HL-60 (cell line): Measurements from ENCODE around the gene USP27X.

Experiments used
- DNase-seq, 2 experiments: peaks; one replicate each; pipeline ENCODE4 v3.0.0-alpha.2; 2010 to 2020; ENCODE audit warnings: low read depth in 1 of 2, low spot score in 1 of 2
- H3K27ac ChIP-seq: fragments of 250-450 bp; sonication (Bioruptor Pico); replicated peaks from 2 replicates; pipeline ENCODE4 v1.5.1; 2020; ENCODE audit warnings: mild to moderate bottlenecking, moderate library complexity
- H3K27me3 ChIP-seq: fragments of 250-450 bp; sonication (Bioruptor Pico); 2 replicates; pipeline ENCODE4 v1.5.1; 2021; ENCODE audit warnings: mild to moderate bottlenecking, moderate library complexity; ENCODE audit not compliant: insufficient read depth, poor library complexity, severe bottlenecking
- H3K4me3 ChIP-seq: replicated peaks from 2 replicates; pipeline ENCODE4 v1.5.1; 2011; ENCODE audit warnings: mild to moderate bottlenecking, control low read depth, low read length; ENCODE audit not compliant: insufficient read depth
- GABPA ChIP-seq: IDR thresholded peaks from 2 replicates; pipeline ENCODE4 v1.6.1; 2012; ENCODE audit warnings: low read depth
- POLR2AphosphoS5 ChIP-seq: IDR thresholded peaks from 2 replicates; pipeline ENCODE4 v1.6.1; 2012; ENCODE audit warnings: low read depth
- SPI1 ChIP-seq: IDR thresholded peaks from 2 replicates; pipeline ENCODE4 v1.6.1; 2012; ENCODE audit warnings: low read depth, mild to moderate bottlenecking, borderline replicate concordance
- TF ChIP-seq, protein P1 (sequence below): IDR thresholded peaks from 2 replicates; pipeline ENCODE4 v1.6.1; 2012; ENCODE audit warnings: low read depth; ENCODE audit not compliant: insufficient replicate concordance
- TF ChIP-seq, protein P2 (sequence below): IDR thresholded peaks from one replicate; pipeline ENCODE4 v1.5.1; 2011; ENCODE audit warnings: low read length, control low read depth, inconsistent platforms; ENCODE audit not compliant: insufficient read depth

USP27X gene

DNA sequence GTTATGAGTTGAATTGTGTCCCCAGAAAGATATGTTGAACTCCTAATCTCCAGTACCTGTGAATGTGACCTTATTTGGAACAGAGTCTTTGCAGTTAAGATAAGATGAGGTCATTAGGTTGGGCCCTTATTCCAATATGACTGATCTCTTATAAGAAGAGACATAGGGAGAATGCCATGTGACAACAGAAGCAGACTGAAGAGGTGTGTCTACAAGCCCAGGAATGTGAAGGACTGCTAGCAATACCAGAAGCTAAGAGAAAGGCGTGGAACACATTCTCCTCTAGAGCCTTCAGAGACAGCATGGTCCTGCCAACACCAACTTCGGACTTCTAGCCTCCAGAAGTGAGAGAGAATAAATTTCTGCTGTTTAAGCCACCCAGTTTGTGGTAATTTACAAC, 22.5 kb upstream of the USP27X start:
- DNase-seq: no peak
- Histone ChIP-seq H3K27me3 (no peaks in the 10 kb centered on the region), H3K4me3 (no peak overlapping the region), H3K27ac (no peak overlapping the region)
- TF ChIP-seq POLR2AphosphoS5 (no peak), GABPA (no peak)

DNA sequence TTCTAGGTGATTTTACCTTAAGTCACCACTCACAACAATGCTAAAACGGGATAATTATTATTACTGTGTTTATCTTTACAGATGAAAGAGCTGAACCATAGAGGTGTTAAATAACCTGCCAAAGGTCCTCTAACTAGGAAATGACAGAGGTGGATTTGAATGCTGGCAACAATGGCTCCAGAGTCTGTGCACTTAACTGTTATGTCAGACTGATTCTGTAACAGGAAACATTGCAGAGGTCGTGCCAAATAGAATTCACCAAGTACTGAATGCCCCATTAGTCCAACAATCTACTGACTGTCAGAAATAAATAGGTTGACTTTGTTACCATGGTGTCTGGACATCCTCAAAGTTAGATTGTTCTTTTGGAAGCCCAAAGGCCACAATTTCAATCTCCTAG, 20.9 kb upstream of the USP27X start:
- DNase-seq: no peak
- Histone ChIP-seq H3K27ac (no peak overlapping the region), H3K4me3 (no peak overlapping the region), H3K27me3 (no peaks in the 10 kb centered on the region)
- TF ChIP-seq SPI1: no peak
- no peak for TF ChIP-seq GABPA

DNA sequence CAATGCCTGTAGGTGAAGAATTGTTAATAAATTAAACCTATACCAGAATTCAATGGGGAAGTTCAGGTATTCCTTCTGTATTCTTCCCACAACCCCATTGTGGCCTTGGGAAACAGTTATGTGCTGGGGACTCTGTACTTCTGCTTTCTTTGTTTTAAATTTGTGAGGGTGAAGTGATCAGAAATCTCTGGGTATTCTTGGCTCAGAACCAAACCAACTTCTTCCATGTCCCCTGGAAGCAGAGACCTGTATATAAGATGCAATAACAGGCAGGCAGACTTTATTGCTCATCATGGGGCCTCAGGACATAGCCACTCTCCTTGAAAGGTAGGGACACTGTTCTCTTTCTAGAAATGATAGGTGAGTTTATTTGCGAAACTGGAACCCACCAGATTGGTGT, 19.8 kb upstream of the USP27X start:
- TF ChIP-seq GABPA (no peak), POLR2AphosphoS5 (no peak), SPI1 (no peak)
- TF ChIP-seq, protein P1, sequence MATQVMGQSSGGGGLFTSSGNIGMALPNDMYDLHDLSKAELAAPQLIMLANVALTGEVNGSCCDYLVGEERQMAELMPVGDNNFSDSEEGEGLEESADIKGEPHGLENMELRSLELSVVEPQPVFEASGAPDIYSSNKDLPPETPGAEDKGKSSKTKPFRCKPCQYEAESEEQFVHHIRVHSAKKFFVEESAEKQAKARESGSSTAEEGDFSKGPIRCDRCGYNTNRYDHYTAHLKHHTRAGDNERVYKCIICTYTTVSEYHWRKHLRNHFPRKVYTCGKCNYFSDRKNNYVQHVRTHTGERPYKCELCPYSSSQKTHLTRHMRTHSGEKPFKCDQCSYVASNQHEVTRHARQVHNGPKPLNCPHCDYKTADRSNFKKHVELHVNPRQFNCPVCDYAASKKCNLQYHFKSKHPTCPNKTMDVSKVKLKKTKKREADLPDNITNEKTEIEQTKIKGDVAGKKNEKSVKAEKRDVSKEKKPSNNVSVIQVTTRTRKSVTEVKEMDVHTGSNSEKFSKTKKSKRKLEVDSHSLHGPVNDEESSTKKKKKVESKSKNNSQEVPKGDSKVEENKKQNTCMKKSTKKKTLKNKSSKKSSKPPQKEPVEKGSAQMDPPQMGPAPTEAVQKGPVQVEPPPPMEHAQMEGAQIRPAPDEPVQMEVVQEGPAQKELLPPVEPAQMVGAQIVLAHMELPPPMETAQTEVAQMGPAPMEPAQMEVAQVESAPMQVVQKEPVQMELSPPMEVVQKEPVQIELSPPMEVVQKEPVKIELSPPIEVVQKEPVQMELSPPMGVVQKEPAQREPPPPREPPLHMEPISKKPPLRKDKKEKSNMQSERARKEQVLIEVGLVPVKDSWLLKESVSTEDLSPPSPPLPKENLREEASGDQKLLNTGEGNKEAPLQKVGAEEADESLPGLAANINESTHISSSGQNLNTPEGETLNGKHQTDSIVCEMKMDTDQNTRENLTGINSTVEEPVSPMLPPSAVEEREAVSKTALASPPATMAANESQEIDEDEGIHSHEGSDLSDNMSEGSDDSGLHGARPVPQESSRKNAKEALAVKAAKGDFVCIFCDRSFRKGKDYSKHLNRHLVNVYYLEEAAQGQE: no peak
- TF ChIP-seq, protein P2, sequence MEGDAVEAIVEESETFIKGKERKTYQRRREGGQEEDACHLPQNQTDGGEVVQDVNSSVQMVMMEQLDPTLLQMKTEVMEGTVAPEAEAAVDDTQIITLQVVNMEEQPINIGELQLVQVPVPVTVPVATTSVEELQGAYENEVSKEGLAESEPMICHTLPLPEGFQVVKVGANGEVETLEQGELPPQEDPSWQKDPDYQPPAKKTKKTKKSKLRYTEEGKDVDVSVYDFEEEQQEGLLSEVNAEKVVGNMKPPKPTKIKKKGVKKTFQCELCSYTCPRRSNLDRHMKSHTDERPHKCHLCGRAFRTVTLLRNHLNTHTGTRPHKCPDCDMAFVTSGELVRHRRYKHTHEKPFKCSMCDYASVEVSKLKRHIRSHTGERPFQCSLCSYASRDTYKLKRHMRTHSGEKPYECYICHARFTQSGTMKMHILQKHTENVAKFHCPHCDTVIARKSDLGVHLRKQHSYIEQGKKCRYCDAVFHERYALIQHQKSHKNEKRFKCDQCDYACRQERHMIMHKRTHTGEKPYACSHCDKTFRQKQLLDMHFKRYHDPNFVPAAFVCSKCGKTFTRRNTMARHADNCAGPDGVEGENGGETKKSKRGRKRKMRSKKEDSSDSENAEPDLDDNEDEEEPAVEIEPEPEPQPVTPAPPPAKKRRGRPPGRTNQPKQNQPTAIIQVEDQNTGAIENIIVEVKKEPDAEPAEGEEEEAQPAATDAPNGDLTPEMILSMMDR: no peak
- H3K27ac ChIP-seq: no peak overlapping the region
- no peak overlapping the region for H3K4me3 ChIP-seq
- H3K27me3 ChIP-seq: no peaks in the 10 kb centered on the region
- no peak for DNase-seq

DNA sequence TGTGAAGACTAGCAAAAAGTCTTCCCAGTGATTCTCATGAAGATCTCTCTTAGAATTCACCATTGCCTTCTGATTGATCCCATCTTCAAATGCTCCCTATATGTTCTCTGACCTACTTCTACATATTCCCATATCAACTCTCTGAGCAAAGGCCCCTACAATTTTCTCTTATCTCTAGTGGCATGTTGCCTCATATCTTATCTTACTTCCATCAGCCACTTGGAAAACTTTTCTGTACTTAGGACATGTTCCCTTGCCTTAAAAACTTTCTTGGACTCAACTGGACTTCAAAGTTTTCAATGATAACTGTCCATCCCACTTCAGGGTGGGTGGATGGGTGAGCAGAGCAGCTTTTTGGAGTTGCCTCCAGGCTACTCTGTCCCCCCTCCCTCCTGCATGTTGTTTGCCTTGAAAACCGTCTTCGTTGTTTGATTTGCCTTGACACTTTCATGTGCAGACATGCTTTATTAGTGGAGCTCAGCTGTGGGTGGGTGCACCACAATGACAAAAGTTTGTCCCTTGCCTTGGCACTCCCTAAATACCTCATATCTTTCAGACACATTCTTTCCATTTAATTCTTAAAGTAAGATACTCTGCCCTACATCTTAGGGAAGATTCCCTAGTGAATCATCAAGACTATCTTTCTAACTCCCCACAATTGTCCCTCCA, 18.3 kb upstream of the USP27X start:
- no peaks in the 10 kb centered on the region for H3K27me3 ChIP-seq

DNA sequence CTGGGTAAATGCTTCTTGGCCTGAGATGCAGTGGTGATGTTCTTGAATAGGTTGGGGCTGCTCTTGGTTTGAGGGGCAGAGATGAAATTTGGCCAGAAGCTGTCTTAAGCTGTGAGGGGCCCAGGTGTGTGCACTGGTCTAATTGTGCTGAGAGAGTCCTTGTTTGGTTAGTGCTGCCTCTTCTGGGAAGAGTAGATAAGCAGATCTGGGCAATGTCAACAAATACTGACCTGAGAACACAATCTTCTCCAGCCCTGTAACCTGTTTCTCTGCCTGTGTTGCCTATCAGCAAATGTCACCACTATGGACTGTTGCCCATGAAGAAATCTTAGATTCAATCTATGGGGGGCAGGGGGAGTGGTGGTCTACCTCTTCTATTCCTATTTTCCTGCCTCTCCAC, 17.2 kb upstream of the USP27X start:
- DNase-seq: no peak
- peaks cover 2% of the 10 kb centered on the region for H3K27me3 ChIP-seq
- TF ChIP-seq, protein P2: no peak
- TF ChIP-seq POLR2AphosphoS5: no peak
- TF ChIP-seq GABPA: no peak
- TF ChIP-seq, protein P1: no peak
- TF ChIP-seq SPI1: no peak
- no peak overlapping the region for H3K4me3 ChIP-seq
- no peak overlapping the region for H3K27ac ChIP-seq

More for the DNA sequence above, 18.3 kb upstream of the USP27X start:
- no peak for TF ChIP-seq GABPA
- H3K27ac ChIP-seq: no peak overlapping the region
- no peak for DNase-seq
- H3K4me3 ChIP-seq: no peak overlapping the region
